NB4 (cell line): ENCODE measurements around the gene CDKL5.

Source experiments
- DNase-seq: peaks from one replicate; pipeline ENCODE4 v3.0.0; 2010; ENCODE audit warnings: low read depth
- H3K4me3 ChIP-seq: one replicate; pipeline ENCODE4 v1.5.1; 2011; ENCODE audit warnings: mild to moderate bottlenecking, low read depth, low read length, moderate library complexity
- CTCF ChIP-seq: IDR thresholded peaks from one replicate; pipeline ENCODE4 v1.5.1; 2012; ENCODE audit warnings: low read depth, low read length
- MAX ChIP-seq: IDR thresholded peaks from 2 replicates; pipeline ENCODE4 v1.6.1; 2011; ENCODE audit warnings: low read depth, low read length
- MYC ChIP-seq: IDR thresholded peaks from 2 replicates; pipeline ENCODE4 v1.6.1; 2011; ENCODE audit warnings: low read depth, low read length
- POLR2A ChIP-seq: IDR thresholded peaks from 2 replicates; pipeline ENCODE4 v1.6.1; 2011; ENCODE audit warnings: mild to moderate bottlenecking; ENCODE audit not compliant: insufficient read length; ENCODE audit errors: extremely low read depth

CDKL5 gene

GRCh38 chrX:18406531-18407266 is 18.7 kb upstream of the CDKL5 start:
- no peak for DNase-seq
- TF ChIP-seq MYC (no peak), MAX (no peak), CTCF (no peak), POLR2A (no peak)
- H3K4me3 ChIP-seq: no peak overlapping the region

- peak; percentile 32 for DNase-seq
- TF ChIP-seq MAX (peak; percentile 76), POLR2A (no peak), MYC (peak; percentile 70), CTCF (no peak)
Observed at GRCh38 chrX:18410038-18410437, 15.4 kb upstream of the CDKL5 start.

GRCh38 chrX:18415386-18415785 is 10.0 kb upstream of the CDKL5 start:
- no peak for DNase-seq
- H3K4me3 ChIP-seq: no peak overlapping the region
- no peak for TF ChIP-seq CTCF
- no peak for TF ChIP-seq MYC
- TF ChIP-seq MAX: no peak
- TF ChIP-seq POLR2A: no peak

More at GRCh38 chrX:18410038-18410437, 15.4 kb upstream of the CDKL5 start:
- H3K4me3 ChIP-seq: no peak overlapping the region

- TF ChIP-seq MYC (no peak), CTCF (no peak), MAX (no peak), POLR2A (no peak)
- no peak for DNase-seq
- no peak overlapping the region for H3K4me3 ChIP-seq
Observed at GRCh38 chrX:18422325-18422724, 3.1 kb upstream of the CDKL5 start.

GRCh38 chrX:18422886-18423285 is 2.5 kb upstream of the CDKL5 start:
- TF ChIP-seq MYC (no peak), MAX (no peak), POLR2A (no peak), CTCF (no peak)
- DNase-seq: no peak
- H3K4me3 ChIP-seq: no peak overlapping the region
